DMS79 treated with DMSO at 0.1 percent for 48 hours (cell line): ENCODE results near the gene GARIN5B.
"Not testable (repeated sequence)": the region's sequence is repeated elsewhere in the genome, so short reads cannot be mapped to it uniquely, and the experiment has no call there.

Experiments
- DNase-seq: peaks from one replicate; lab custom pipeline; 2025; lab: John Stamatoyannopoulos, UW

Gene GARIN5B

DNA sequence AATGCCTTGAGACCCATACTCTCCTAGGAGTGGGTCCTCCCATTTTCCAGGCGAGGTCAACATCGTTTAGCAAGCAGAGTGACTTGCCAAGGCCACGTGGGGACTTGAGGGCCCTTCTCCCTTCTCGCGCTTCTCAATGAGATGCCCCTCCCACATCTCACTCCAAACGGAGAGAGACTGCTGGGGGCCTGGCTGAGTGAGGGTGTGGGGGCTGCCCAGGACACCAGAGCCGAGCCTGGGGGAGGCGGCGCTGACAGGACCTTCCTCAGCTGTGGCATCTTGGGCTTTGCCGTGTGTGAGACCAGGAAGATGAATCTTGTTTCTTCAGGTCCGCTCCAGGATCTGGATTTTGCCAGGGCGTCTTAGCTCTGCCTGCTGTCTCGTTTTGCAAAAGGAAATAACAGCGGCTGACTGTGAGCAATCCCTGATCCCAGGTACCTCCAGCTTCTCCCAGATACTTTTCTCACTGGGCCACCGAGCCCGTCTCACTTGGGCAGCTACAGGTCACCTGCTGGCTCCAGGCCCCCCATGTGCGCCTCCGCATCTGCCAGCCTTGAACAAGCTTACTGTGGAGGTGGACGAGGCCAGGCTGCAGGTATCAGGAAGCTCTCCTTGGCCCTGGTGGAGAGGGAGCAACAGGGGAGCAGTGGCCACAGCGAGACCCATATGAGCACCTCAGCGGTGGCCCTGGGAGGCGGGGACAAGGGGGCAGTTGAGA, 14.6 kb downstream of the GARIN5B start:
- DNase-seq = peak; percentile 82

GRCh38 chr19:55347442-55348009, 15.5 kb downstream of the GARIN5B start:
- DNase-seq = no peak

DNA sequence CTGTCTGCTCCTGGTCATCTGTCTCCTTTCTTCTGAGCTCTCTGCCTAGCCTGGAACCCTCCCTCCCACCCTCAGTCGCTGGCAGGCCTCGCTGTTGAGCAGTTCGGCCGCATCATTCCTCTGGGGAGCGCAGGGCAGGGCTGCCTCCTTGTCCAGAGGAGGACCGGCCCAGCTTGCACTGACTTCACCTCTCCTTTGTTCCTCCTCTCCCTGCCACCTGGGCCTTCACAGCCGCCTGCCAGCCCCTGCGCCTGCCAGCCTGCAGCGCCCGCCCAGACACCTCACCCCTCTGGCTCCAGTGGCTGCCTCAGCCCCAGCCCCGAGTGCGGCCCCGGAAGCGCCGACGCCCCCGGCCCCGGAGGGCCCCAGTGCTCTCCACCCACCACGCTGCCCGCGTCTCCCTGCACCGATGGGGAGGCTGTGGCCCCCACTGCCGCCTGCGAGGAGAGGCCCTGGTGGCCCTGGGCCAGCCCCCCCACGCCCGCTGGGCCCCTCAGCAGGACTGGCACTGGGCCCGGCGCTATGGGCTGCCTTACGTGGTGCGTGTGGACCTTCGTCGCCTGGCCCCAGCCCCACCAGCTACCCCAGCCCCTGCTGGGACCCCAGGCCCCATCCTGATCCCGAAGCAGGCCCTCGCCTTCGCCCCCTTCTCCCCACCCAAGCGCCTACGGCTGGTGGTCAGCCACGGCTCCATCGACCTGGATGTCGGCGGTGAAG, 16.2 kb downstream of the GARIN5B start:
- no peak for DNase-seq

- DNase-seq = no peak
These were observed 17.0 kb downstream of the GARIN5B start for GRCh38 chr19:55345818-55346724.

DNA sequence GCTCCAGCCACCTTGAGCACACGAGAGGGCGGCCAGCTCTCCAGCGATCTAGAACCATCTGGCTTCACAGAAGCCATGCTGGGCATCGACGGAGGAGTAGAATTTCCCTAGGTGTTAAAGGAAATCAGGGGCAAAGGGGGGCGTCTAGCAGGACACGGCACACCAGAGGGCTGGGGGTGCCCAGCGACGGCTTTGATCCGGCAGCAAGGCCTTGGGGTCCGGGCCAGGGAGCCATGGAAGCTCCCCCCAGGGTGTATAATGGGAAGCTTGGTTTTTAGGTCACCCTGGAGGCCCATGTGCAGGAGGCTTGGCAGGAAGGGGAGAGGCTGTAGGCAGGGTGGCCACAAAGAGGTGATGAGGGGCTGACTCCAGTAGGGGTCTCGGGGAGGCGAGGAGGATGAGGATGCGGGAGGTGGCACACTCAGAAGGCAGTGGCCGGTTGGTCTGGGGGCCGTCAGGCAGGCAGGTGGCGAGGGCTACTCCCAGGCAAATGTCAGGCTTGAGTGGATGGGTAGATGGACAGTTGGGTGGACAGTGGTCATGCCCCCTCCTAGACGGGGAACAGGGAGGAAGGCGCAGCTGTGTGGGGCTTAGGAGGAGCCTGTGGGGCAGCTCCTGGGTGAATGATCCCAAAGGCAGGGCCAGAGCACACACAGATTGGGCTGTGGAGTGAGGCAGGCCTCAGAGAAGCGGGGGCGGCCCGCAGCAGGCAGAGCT, 17.8 kb downstream of the GARIN5B start:
- DNase-seq = no peak

DNA sequence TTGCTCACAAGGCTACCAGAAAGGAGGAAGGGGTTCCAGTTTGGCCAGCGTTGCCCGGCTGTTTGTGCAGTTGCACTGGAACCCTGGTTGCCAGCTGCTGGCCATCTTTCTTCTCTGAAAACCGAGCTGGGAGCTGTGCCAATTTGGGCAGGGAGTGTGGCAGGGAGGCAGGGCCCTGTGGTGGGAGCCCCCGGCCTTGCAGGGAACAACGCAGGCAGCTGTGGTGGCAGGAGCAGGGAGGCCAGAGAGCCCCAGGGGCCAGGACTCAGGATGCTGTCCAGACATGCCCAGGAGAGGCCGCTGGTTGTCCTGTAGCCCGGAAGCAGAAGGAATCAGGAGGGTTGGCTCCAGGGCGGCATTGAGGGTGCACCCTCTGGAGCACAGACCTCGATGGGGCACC, 18.6 kb downstream of the GARIN5B start:
- peak; percentile 85 for DNase-seq

DNA sequence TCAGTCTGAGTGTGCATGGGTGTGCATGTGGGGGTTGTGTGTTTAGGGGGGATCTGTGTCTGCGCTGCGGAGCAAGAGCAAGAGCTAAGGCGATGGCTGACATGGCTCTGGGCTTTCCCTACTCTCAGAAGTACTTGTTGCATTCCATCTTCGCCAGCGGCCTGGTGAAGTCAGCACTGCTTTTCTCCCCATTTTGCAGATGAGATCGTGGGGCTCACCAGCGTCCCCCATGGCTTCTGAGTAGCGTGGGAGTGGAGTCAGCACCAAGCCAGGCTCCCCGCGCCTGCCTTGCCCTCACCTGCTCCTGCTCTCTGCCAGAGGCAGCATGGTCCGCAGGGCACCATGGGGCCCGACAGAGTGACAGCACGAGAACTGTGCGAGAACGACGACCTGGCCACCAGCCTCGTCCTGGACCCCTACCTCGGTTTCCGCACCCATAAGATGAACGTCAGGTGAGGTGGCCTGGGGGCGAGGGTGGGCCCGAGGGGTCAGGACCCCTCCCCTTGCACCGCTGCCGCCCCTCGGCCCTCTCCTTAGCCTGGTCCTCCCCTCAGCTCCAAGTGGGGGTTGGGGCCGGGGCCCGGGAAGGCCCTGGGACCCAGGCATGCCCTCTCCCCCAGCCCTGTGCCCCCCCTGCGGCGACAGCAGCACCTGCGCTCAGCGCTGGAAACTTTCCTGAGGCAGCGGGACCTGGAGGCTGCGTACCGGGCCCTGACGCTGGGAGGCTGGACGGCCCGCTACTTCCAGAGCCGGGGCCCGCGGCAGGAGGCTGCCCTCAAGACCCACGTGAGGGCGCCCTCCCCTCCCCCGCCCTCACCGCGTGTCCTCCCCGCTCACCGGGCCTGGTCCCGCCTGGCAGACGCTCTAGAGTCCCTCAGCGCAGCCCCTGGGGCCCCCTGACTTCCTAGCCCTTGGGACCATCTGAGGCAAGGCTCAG, 21.2 kb downstream of the GARIN5B start:
- no peak for DNase-seq

- peak; percentile 66 for DNase-seq
These were observed 21.9 kb downstream of the GARIN5B start for GRCh38 chr19:55341171-55341588.

DNA sequence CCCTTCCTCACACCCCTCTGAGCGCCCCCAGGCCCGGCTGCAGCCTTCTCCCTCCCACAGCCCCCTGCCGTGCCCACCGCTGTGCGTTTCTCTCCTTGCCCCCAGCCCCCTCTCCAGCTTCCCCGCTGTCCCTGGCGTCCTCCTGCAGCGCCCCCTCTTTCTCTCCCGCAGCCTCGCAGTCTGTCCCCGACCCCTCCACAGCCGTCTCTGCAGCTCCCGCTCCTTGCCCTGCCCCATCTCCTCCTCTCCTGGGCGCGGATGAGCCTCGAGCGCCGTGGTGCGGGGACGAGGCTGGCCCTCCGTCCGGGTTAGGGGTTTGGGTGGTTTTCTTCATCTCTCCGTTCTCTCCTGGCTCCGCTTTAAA, 22.3 kb downstream of the GARIN5B start:
- DNase-seq = no peak

DNA sequence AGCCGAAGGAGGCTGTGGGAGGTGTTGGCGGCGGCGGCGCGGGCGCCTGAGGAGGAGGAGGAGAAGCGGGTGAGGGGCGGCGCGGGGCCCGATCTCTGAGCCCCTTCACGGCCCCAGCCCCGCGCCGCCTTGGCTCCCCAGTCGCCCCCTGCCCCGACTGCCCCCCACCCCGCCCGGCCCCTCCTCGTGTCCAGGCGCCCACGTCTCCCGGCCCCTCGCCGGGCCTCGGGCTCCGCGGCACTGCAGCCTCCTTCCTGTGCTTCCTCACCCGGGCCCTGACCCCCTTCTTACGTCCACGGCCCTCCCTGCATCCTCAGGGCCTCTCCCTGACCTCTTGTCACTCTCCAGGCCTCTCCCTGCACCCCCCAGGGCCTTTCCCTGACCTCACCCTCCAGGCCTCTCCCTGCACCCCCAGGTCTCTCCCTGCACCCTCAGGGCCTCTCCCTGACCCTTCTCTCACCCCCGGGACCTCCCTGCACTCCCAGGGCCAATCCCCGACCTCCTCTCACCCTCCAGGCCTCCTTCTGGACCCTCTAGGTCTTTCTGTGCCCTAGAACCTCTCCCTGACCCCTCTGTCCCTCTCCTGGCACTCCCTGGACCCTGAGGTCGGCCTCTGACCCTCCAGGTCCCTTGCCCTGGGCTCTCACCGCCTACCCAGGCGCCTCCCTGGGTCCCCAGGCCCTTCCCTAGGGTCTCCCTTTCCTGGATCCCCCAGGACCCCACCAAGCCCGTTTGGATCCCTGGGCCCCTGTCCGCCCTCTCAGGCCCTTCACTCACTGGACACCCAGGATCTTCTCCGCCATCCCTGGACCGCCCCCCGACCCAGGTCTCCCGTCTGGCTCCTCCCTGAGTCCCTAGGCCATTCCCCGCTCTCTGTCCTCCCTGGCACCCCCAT, 22.9 kb downstream of the GARIN5B start:
- DNase-seq = peak; percentile 35

- peak; percentile 100 for DNase-seq
These were observed 23.8 kb downstream of the GARIN5B start, which contains the start of gene KMT5C for GRCh38 chr19:55339105-55339888. KMT5C (plus strand) TSS chr19:55339876; CDS start chr19:55341937, 2,061 bp downstream.

- DNase-seq = no peak
These were observed 27.0 kb downstream of the GARIN5B start for GRCh38 chr19:55336101-55336500.

DNA sequence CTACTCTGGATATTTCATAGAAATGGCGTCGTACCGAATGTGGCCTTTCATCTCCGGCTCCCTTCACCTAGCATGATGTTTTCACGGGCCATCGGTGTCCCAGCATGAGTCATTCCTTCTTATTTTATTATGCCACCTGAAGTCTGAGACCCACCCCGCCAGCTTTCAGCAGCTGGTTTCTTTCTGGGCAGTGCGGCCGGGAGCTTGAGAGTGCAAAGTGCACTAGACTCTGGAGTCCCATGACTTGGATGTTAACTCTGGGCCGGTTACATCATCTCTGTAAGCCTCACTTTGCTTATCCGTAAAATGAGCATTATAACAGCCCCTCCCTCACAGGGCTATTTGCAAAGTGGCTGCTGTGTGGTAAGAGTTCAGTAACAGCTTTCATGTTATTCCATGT, 29.2 kb downstream of the GARIN5B start:
- DNase-seq = peak; percentile 37

DNA sequence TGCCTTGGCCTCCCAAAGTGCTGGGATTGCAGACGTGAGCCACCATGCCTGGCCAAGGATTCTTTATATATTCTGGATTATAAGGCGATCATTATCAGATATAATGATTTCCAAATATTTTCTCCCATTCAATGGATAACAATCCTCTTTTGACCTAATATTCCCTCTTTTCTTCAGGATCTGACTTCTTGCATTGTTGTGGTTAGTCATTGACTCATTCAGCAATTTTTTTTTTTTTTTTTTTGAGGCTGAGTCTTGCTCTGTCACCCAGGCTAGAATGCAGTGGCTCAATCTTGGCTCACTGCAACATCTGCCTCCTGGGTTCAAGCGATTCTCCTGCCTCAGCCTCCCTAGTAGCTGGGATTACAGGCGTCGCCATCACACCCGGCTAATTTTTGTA, 33.3 kb downstream of the GARIN5B start:
- DNase-seq = not testable (repeated sequence)

DNA sequence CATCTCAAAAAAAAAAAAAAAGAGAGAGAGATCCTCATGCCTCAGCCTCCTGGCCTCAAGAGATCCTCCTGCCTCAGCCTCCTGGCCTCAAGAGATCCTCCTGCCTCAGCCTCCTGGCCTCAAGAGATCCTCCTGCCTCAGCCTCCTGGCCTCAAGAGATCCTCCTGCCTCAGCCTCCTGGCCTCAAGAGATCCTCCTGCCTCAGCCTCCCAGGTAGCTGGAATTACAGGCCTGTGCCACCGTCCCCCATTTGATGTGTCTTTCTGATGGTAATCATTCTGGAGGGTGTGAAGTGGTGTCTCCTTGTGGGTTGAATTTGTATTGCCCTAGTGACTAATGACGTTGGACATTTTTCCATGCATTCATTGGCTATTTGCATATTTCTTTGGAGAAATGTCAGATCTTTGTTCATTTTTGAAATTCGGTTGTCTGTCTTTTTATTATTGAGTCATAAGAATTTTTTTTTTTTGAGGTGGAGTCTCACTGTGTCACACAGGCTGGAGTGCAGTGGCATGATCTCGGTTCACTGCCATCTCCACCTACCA, 34.2 kb downstream of the GARIN5B start:
- DNase-seq = not testable (repeated sequence)

DNA sequence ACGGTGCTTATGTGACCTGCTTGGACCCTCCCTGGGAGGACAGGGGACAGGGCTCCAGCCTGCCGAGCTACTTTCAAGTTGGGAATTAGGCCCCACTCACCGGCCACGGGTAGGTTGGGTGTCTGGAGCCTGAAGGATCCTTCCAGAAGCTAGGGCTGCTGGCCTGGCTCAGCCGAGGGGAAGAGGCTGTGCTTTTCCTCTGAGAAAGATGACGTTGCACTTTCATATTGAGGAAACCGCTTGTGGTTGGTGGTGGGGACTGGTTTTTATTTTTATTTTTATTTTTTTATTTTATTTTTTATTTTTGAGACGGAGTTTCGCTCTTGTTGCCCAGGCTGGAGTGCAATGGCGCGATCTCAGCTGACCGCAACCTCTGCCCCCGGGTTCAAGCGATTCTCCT, 37.9 kb downstream of the GARIN5B start, which contains the start of gene TMEM150B:
TMEM150B (minus strand) TSS at position 170 of the 400 bp plus-strand sequence. CDS start 4,305 bp downstream, outside the sequence.
- no peak for DNase-seq

DNA sequence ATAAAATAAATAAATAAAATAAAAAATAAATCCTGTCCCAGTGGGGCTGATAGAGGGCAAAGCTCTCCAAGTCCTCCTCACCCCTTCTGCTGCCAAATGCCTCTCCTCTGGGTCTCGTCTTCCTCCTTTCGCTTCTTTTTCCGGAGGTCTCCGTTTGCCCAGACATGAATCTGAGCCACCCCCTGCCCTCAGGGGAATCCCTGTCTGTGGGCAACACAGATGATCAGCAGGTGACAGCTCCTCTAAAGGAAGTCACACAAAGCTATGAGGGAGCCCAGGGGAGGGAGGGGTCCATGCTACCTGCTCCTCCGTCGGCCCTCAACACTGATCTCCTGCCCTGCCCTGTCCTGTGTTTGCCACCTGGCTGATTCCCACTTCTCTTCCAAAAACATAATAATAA, 38.4 kb downstream of the GARIN5B start:
- no peak for DNase-seq
